Epithelial cell of proximal tubule (primary cell): ENCODE data around the gene HEMGN. TPM values are rescaled to one million over a fixed set of nuclear protein-coding genes. Genes with fewer than 3 reads are reported as not detected.
"Not testable (repeated sequence)": the region's sequence is repeated elsewhere in the genome, so short reads cannot be mapped to it uniquely, and the experiment has no call there.

ENCODE experiments used
- DNase-seq: peaks from one replicate; pipeline ENCODE4 v3.0.0-alpha.2; 2011; ENCODE audit warnings: low read depth
- H3K4me3 ChIP-seq: 2 replicates; pipeline ENCODE4 v1.5.1; 2011; ENCODE audit warnings: low read depth, mild to moderate bottlenecking, low read length
- CTCF ChIP-seq: conservative IDR thresholded peaks from 2 replicates; pipeline ENCODE4 v1.5.1; 2012; ENCODE audit warnings: low read depth, mild to moderate bottlenecking, low read length
- total RNA-seq: library from RNA; depleted of rRNA; stranded (reverse); fragments of >200 nt; gene quantifications from 2 replicates; pipeline ENCODE4 v1.2.3, GENCODE V29; 2015

HEMGN gene
- total RNA-seq, 1 donor from 2014 or later = not detected

DNA sequence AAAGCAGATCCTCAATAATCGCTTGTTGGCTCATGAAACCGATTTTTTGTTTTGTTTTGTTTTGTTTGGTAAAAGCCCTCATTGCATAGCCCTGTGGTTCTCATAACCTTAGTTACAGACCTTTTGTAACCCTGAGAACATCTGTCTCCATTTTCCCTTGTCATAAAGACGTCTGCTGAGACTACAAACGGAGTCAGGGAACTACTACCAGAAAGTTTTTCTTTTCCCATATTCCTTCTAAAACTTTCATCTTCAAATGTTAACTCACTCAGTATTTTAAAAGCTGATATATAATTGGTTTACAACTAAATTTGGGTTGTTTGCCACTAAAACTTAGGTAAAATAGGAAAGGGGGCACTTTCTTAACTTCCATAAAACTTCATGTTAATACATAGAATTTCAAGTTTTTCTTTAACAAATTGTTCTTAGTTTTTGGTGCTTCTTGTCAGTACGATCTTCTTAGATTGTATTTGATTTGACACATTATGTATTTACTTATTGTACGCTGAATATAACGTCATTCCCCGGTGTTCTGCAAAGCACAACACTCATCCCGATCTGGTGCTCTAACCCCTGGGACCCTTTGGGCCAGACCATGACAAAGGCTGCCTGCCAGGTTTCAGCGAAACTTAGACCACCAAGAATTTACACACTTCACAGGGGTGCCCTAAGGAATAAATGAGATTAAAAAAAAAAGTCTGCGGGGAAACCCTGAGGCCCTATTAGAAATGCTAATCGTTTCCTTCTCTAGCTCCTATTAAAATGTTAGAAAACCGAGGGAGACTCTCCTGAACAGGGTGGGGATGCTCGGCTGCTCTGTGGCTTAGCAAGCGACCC, 44.1 kb upstream of the HEMGN start:
- peak overlapping the region; percentile 91 for H3K4me3 ChIP-seq
- no peak for TF ChIP-seq CTCF
- DNase-seq = no peak

- H3K4me3 ChIP-seq = no peak overlapping the region
- TF ChIP-seq CTCF = no peak
- DNase-seq = no peak
These were observed 43.2 kb upstream of the HEMGN start for GRCh38 chr9:97980918-97981845.

- H3K4me3 ChIP-seq = no peak overlapping the region
- no peak for DNase-seq
- no peak for TF ChIP-seq CTCF
These were observed 42.5 kb upstream of the HEMGN start for GRCh38 chr9:97980479-97980803.

DNA sequence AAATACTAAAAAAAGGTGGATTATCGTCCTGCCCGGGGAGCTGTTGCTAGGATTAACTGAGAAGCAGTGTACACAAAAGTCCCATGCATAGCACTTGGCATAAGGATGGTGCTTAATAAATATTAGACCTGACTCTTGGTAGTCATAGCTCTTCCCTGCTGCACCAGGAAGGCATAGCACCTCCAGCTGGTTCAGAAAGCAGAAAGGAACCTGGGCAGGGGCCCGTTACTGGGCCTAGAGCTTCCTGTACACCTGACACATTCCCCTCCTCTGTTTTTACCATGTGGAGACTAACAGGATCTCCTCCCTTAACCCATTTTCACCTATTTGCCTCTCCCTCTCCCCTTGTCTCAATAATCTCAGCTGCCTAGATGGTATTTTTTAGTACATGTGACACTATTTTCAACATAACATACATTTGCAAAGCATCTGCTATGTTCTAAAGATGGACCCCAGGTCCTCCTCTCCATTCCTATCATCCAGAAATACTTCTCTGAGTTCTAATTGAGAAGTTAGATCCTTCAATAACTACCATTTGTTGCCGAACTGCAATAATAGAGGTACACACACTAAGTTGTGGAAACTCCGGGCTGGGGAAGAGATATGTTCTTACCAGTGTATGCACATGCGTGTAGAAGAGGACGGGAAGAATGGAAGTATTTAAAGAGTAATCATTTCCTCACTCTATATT, 42.0 kb upstream of the HEMGN start:
- no peak for DNase-seq
- no peak for TF ChIP-seq CTCF
- H3K4me3 ChIP-seq = no peak overlapping the region

- TF ChIP-seq CTCF = no peak
- no peak overlapping the region for H3K4me3 ChIP-seq
These were observed 40.6 kb upstream of the HEMGN start for GRCh38 chr9:97978371-97979130.

GRCh38 chr9:97976633-97977032, 38.7 kb upstream of the HEMGN start:
- DNase-seq, H3K4me3 ChIP-seq: not testable (repeated sequence)

More at GRCh38 chr9:97978371-97979130, 40.6 kb upstream of the HEMGN start:
- DNase-seq = no peak
